H1 (cell line): ENCODE measurements around the gene PLPP2. TPM values are rescaled to one million over a fixed set of nuclear protein-coding genes. Genes with fewer than 3 reads are reported as not detected.
A peak's percentile ranks its signal among the peaks of the same experiment; 100 is the strongest.

Source experiments
- CTCF ChIA-PET: fragments of 300-600 bp; sonication (Branson Sonifier 250); formaldehyde crosslinking; loops from one replicate; lab custom pipeline; 2021; ENCODE audit not compliant: partially characterized antibody; lab: Charles Lee
- POLR2A ChIA-PET: fragments of 300-600 bp; sonication (Branson Sonifier 250); formaldehyde crosslinking; loops from one replicate; lab custom pipeline; 2021; ENCODE audit warnings: inconsistent platforms; ENCODE audit not compliant: partially characterized antibody; lab: Charles Lee
- DNase-seq, 2 experiments: peaks; one replicate each; pipeline versions ENCODE4 v3.0.0 to v3.0.0-alpha.2; 2010 to 2022; ENCODE audit warnings: low spot score in 2 of 2, low read depth in 1 of 2, mixed read lengths in 1 of 2
- FAIRE-seq: peaks from 2 replicates; lab custom pipeline; 2011; peaks lifted over from hg19 to GRCh38; lab: Jason Lieb, UNC
- H2AFZ ChIP-seq: 2 replicates; pipeline ENCODE4 v1.8.1; 2012; ENCODE audit warnings: low read length, inconsistent platforms
- H2AK5ac ChIP-seq: 2 replicates; pipeline ENCODE4 v1.6.1; 2013; ENCODE audit warnings: low read depth, low read length
- H2BK120ac ChIP-seq: replicated peaks from 2 replicates; pipeline ENCODE3; 2013; ENCODE audit warnings: low read depth, low read length, inconsistent platforms
- H2BK12ac ChIP-seq: 2 replicates; pipeline ENCODE4 v1.6.1; 2013; ENCODE audit warnings: low read depth, low read length
- H2BK15ac ChIP-seq: 2 replicates; pipeline ENCODE4 v1.6.1; 2013; ENCODE audit warnings: low read length
- H2BK20ac ChIP-seq: 2 replicates; pipeline ENCODE4 v1.6.1; 2013; ENCODE audit warnings: low read length
- H2BK5ac ChIP-seq: 2 replicates; pipeline ENCODE4 v1.6.1; 2013; ENCODE audit warnings: low read depth, low read length
- H3K14ac ChIP-seq: 2 replicates; pipeline ENCODE4 v1.6.1; 2013; ENCODE audit warnings: inconsistent platforms; ENCODE audit not compliant: insufficient read length
- H3K18ac ChIP-seq: 2 replicates; pipeline ENCODE4 v1.6.1; 2013; ENCODE audit warnings: low read length; ENCODE audit errors: extremely low read depth
- H3K23ac ChIP-seq: 2 replicates; pipeline ENCODE4 v1.6.1; 2013; ENCODE audit warnings: inconsistent platforms; ENCODE audit not compliant: insufficient read length
- H3K23me2 ChIP-seq: 2 replicates; pipeline ENCODE4 v1.6.1; 2013; ENCODE audit warnings: low read depth, low read length
- H3K27ac ChIP-seq: 2 replicates; pipeline ENCODE4 v1.6.1; 2011; ENCODE audit warnings: low read depth, low read length, inconsistent platforms
- H3K27me3 ChIP-seq, 4 experiments: replicated peaks in 1 of 4; 1 replicate in 1 of 4; 2 replicates in 3 of 4; pipeline versions ENCODE4 v1.6.1 to v1.8.1; 2011 to 2013; ENCODE audit warnings: low read length in 3 of 4, mild to moderate bottlenecking in 3 of 4, inconsistent platforms in 2 of 4, mixed read lengths in 2 of 4, moderate library complexity in 1 of 4; ENCODE audit not compliant: control insufficient read depth in 3 of 4, insufficient read depth in 3 of 4; ENCODE audit errors: extremely low read depth in 1 of 4
- H3K36me3 ChIP-seq, 4 experiments: 2 replicates each; pipeline versions ENCODE4 v1.6.1 to v1.8.1; 2011 to 2013; ENCODE audit warnings: mild to moderate bottlenecking in 4 of 4, low read length in 3 of 4, moderate library complexity in 2 of 4, control low read depth in 1 of 4, inconsistent platforms in 1 of 4; ENCODE audit not compliant: insufficient read depth in 4 of 4, control insufficient read depth in 2 of 4
- H3K4ac ChIP-seq: replicated peaks from 2 replicates; pipeline ENCODE3; 2013; ENCODE audit warnings: low read length, low read depth, mixed read lengths, inconsistent platforms; ENCODE audit not compliant: insufficient read length
- H3K4me1 ChIP-seq, 4 experiments: replicated peaks in 1 of 4; 1 replicate in 1 of 4; 2 replicates in 3 of 4; pipeline versions ENCODE4 v1.6.1 to v1.8.1; 2011 to 2013; ENCODE audit warnings: low read length in 3 of 4, inconsistent platforms in 2 of 4, mixed read lengths in 1 of 4; ENCODE audit not compliant: insufficient read depth in 4 of 4, control insufficient read depth in 3 of 4
- H3K4me2 ChIP-seq, 2 experiments: 2 replicates each; pipeline versions ENCODE4 v1.6.1 to v1.8.1; 2011 to 2013; ENCODE audit warnings: low read depth in 2 of 2, low read length in 2 of 2, control low read depth in 1 of 2, inconsistent platforms in 1 of 2, mild to moderate bottlenecking in 1 of 2; ENCODE audit not compliant: insufficient read depth in 1 of 2
- H3K4me3 ChIP-seq, 4 experiments: fragments of 200-600, 300-600 bp in 1 of 4; sonication (generic), shearing (Covaris generic), sonication (Bioruptor Twin) in 1 of 4; 2 replicates each; pipeline versions ENCODE4 v1.5.1 to v1.8.1; 2011 to 2016; ENCODE audit warnings: low read length in 4 of 4, low read depth in 3 of 4, control low read depth in 2 of 4, inconsistent platforms in 2 of 4, mild to moderate bottlenecking in 2 of 4, mixed read lengths in 1 of 4, moderate library complexity in 1 of 4; ENCODE audit not compliant: insufficient read depth in 2 of 4; ENCODE audit errors: extremely low read depth in 1 of 4
- H3K56ac ChIP-seq: replicated peaks from 2 replicates; pipeline ENCODE3; 2013; ENCODE audit warnings: low read depth, mild to moderate bottlenecking, mixed read lengths, low read length, inconsistent platforms; ENCODE audit not compliant: insufficient read length
- H3K79me1 ChIP-seq: 2 replicates; pipeline ENCODE4 v1.6.1; 2013; ENCODE audit warnings: low read depth, low read length, control low read depth
- H3K79me2 ChIP-seq, 2 experiments: 2 replicates each; pipeline versions ENCODE4 v1.6.1 to v1.8.1; 2012 to 2013; ENCODE audit warnings: low read length in 2 of 2, mild to moderate bottlenecking in 2 of 2, inconsistent platforms in 1 of 2; ENCODE audit not compliant: insufficient read depth in 2 of 2, control insufficient read depth in 1 of 2
- H3K9ac ChIP-seq, 4 experiments: replicated peaks in 1 of 4; 1 replicate in 1 of 4; 2 replicates in 3 of 4; pipeline versions ENCODE4 v1.6.1 to v1.8.1; 2011 to 2013; ENCODE audit warnings: low read depth in 3 of 4, low read length in 3 of 4, control low read depth in 2 of 4, mild to moderate bottlenecking in 2 of 4, moderate library complexity in 2 of 4, inconsistent platforms in 1 of 4; ENCODE audit errors: extremely low read depth in 1 of 4
- H3K9me3 ChIP-seq, 2 experiments: 2 replicates each; pipeline versions ENCODE4 v1.6.1 to v1.8.1; 2012 to 2013; ENCODE audit warnings: mild to moderate bottlenecking in 2 of 2, moderate library complexity in 2 of 2, control low read depth in 1 of 2, inconsistent platforms in 1 of 2, low read depth in 1 of 2, low read length in 1 of 2, mixed read lengths in 1 of 2; ENCODE audit not compliant: insufficient read depth in 2 of 2
- H4K20me1 ChIP-seq, 2 experiments: replicated peaks in 1 of 2; 2 replicates each; pipeline versions ENCODE3 to v1.8.1; 2011 to 2013; ENCODE audit warnings: inconsistent platforms in 2 of 2, low read length in 2 of 2, mild to moderate bottlenecking in 1 of 2; ENCODE audit not compliant: insufficient read depth in 2 of 2, control insufficient read depth in 1 of 2
- H4K5ac ChIP-seq: 2 replicates; pipeline ENCODE4 v1.6.1; 2013; ENCODE audit warnings: low read length, low read depth, mixed read lengths, inconsistent platforms; ENCODE audit not compliant: insufficient read length
- H4K8ac ChIP-seq: 2 replicates; pipeline ENCODE4 v1.8.0; 2013; ENCODE audit warnings: mild to moderate bottlenecking, moderate library complexity, low read length, inconsistent platforms; ENCODE audit not compliant: insufficient read depth; ENCODE audit errors: extremely low read depth
- H4K91ac ChIP-seq: replicated peaks from 2 replicates; pipeline ENCODE3; 2013; ENCODE audit warnings: low read length, mixed read lengths, inconsistent platforms; ENCODE audit not compliant: insufficient read length
- SP4 ChIP-seq: IDR thresholded peaks from 2 replicates; pipeline ENCODE4 v1.6.1; 2012; ENCODE audit warnings: low read length, inconsistent platforms
- WGBS, 2 experiments: shearing (Covaris generic) in 1 of 2; methylation state at CpG; one replicate each; pipeline versions ENCODE4 v1.1.6 to v1.1.7; 2013 to 2015; ENCODE audit warnings: low lambda C conversion rate in 2 of 2, mixed read lengths in 2 of 2, inconsistent platforms in 1 of 2, low coverage in 1 of 2, missing lambda C conversion rate in 1 of 2; ENCODE audit not compliant: insufficient replicate concordance in 2 of 2, insufficient coverage in 1 of 2, insufficient read length in 1 of 2; ENCODE audit errors: extremely low coverage in 1 of 2, missing lambda C conversion rate in 1 of 2; 5-methylcytosine and 5-hydroxymethylcytosine counted together
- polyA plus RNA-seq, 7 experiments: library from polyadenylated mRNA; depleted of rRNA in 3 of 7; stranded (reverse) in 5 of 7; unstranded in 2 of 7; fragments of >200 nt in 5 of 7; fragments of 200-250 nt in 2 of 7; gene quantifications; 1 replicate in 5 of 7; 2 replicates in 1 of 7; 4 replicates in 1 of 7; pipeline versions ENCODE4 v1.2.1 to v1.2.3, GENCODE V29; 2011 to 2013; ENCODE audit warnings: missing spikeins in 2 of 7, mixed read lengths in 2 of 7
- total RNA-seq: library from RNA; stranded (reverse); fragmentation: NEBNext Ultra II Directional; extraction: Animal tissue kit (Norgen Biotek cat#: 25700); gene quantifications from 2 replicates; pipeline ENCODE4 v1.2.1, GENCODE V29; 2021

Gene PLPP2
- total and polyA plus RNA-seq, 2 of the 8 experiments (the other 6 are each of a cell fraction or from before 2014, with no cell fraction given): 101 to 195 TPM

DNA sequence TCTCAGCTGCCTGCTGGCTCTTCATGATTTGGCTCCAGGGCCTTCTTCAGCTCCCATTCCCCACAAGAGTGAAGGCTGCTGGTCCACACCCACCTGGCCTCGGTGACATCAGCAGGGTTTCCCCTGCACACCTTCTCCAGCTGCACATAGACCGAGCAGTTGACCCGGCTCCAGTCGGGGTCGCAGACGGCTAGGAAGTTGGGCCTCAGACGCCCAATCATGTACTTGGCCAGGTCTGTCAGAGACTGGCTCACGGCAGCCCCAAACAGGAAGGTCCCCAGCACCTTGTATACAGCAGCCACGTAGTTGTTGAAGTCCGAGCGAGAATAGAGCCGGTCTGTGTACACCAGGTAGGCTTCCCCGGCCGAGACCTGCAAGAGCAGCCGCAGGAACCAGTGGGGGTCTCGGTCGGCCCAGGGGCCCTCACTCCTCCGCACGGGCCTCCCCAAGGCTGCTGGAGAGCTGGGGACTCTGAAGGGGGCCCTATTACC, 3.8 kb downstream of the PLPP2 start:
- H3K14ac ChIP-seq: no peak overlapping the region
- H2BK12ac ChIP-seq: 0 out of 2 replicates have a peak overlapping the region, but pooled peaks have one; percentile 60
- H3K79me2 ChIP-seq: peaks cover 0 to 23% of the 10 kb centered on the region in 2 experiments; a peak in 3 of 4 replicates
- no peak overlapping the region for H4K5ac ChIP-seq
- no peak overlapping the region for H2BK15ac ChIP-seq
- no peak overlapping the region for H2AFZ ChIP-seq
- no peak overlapping the region for H2BK20ac ChIP-seq
- H2AK5ac ChIP-seq: peak overlapping the region; percentile 20; the same call in 1 of the 2 replicates
- H4K20me1 ChIP-seq: peaks cover 0 to 2% of the 10 kb centered on the region in 2 experiments
- H3K23me2 ChIP-seq: peaks cover 2% of the 10 kb centered on the region; the same call in 1 of the 2 replicates
- H3K18ac ChIP-seq: no peak overlapping the region
- H3K23ac ChIP-seq: no peak overlapping the region
- H3K4me1 ChIP-seq: peaks cover 7 to 23% (median 18%) of the 10 kb centered on the region in 4 experiments
- H3K4me3 ChIP-seq: no peak overlapping the region
- H3K36me3 ChIP-seq: peaks cover 0 to 22% (median 6%) of the 10 kb centered on the region in 4 experiments; a peak in 5 of 8 replicates
- H3K4ac ChIP-seq: no peak overlapping the region
- H2BK120ac ChIP-seq: no peak overlapping the region
- no peak overlapping the region for H3K56ac ChIP-seq
- H3K79me1 ChIP-seq: peaks cover 3% of the 10 kb centered on the region; the same call in 1 of the 2 replicates
- H3K9me3 ChIP-seq: peaks cover 0 to 9% of the 10 kb centered on the region in 2 experiments; a peak in 1 of 4 replicates
- DNase-seq: no peak
- ChIA-PET POLR2A (interaction anchor here (1.2 to 5.7 kb wide), 2 partner anchors 10 to 57 kb away, joined by 4 to 88 read pairs; partner anchors contain the start of gene MIER2), CTCF (interaction anchor here (0.9 to 2.7 kb wide), 2 partner anchors 9 to 20 kb away, joined by 3 to 10 read pairs; no protein-coding TSS in a partner anchor)
- no peak overlapping the region for H3K27ac ChIP-seq
- 97% methylated on average over 18 of the region's 19 CpGs; no CpG with 5 or more reads in 1 of the 2 experiments for WGBS, 2 experiments
- no peak overlapping the region; the same call in 1 of the 2 replicates for H4K8ac ChIP-seq
- no peak overlapping the region for H2BK5ac ChIP-seq
- H3K9ac ChIP-seq: no peak overlapping the region
- no peaks in the 10 kb centered on the region for H3K27me3 ChIP-seq
- no peak for FAIRE-seq
- peak overlapping the region; percentile 65 for H4K91ac ChIP-seq
- H3K4me2 ChIP-seq: no peak overlapping the region
- no peak for TF ChIP-seq SP4
